SIG-M5 treated with dmso at 0.1 percent for 504 hours (cell line): ENCODE measurements around the gene BAD.

Experiments
- DNase-seq: peaks from one replicate; lab custom pipeline; 2025; ENCODE audit not compliant: unreplicated experiment; lab: John Stamatoyannopoulos, UW

The BAD gene

DNA sequence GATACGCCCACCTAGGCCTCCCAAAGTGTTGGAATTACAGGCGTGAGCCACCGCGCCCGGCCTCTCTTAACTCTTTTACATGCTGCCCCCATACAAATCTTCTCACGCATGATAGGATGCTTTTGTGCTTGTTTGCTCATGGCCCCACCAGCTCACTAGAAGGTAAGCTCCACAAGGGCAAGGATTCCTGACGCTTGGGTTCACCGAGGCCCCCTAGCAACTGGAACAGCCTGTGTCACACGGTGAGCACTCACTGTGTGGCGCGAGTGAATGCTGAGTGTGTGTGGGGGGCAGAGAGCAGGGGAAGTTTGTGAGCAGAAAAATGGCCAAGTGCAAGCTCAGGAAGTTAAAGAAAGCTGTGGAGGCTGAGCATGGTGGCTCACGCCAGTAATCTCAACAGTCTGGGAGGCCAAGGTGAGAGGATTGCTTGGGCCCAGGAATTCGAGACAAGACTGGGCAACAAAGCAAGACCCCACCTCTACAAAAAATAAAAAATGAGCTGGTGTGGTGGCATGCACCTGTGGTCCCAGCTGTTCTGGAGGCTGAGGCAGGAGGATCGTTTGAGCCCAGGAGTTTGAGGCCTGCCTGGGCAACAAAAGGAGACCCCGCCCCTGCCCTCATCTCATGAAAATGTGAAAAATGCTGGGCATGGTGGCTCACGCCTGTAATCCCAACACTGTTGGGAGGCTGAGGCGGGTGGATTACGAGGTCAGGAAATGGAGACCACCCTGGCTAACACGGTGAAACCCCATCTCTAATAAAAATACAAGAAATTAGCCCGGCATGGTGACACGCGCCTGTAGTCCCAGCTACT, 2.3 kb downstream of the BAD start:
- DNase-seq = no peak

DNA sequence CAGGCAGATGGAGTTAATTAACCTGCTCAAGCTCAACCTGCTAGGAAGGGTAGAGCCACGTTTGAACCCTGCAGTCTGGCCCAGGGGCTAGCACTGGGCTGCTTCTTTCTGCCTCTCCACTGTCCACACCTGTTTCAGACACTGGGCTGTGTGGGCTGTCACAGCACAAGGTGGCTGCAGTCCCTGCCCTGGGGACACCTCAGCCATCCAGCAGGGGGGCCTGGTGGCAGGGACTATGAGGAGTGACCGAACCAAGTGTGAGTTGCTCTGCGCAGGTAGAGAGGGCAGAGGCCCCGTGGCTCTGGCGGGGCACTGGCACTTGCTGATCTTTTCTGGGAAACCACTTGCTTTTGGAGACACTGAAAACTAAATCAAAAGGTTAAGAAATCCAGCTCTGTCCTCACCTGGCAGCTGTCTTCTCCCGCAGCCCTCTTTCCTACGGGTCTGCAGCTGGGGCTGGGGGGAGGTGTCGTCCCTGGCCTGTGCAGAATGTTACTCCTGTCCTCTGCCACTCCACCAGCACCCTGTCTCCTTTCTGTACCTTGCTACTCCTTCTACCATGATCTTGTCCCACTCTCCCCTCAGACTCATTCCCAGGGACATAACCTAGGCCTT, 5.8 kb downstream of the BAD start:
- DNase-seq = no peak

DNA sequence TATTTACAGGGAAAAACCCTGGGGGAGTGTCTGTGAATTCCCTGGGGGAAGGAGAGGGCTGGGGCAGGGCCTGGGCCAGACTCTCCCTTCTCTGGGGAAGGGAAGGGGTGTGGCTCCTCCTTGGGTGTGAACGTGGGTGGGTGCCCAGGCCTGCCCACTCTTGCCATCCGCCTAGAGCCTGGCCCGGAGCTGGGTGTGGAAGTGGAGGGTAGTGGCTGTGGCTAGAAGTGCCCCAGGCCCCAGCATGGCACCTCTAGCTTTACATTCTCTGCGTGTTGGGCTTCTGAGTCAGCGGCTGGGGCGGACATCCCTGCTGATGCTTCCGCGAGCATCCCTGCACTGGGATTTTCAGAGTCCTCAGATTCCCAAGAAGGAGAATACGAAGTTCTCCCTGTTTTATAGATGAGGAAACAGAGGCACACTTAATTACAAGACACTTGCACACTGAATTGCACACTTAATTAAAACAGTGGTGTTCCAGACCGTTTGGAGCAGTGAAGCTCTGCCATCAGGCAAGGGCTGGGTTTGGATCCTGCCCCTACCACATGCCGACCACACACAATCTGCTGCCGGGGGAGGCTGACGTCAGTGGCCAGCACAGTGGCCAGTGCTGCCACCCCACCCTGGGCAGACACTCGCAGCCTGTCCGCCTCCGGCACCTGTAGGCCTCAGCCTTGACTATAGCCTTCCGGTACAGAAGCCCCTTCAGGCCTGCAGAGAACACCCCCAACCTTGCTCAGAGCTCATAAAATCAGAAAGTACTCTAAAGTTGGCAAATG, 7.6 kb downstream of the BAD start:
- no peak for DNase-seq

DNA sequence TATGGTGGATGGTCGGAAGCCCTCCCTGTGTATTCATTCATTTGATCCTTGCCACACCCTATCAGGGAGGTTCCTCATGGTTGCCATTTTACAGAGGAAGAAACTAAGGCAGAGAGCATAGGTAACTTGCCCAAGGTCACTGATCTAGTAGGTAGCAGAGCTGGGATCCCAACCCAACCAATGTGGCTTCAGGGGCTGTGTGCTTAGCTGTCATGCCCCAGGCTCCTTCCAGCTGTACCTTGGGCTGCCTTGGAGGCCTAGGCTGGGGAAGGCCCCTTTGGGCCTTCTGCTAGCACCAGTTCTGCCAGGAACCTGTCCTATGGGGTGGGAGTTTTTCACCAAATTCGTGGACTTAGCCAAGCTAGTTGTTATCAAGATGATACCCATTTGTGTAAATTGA, 8.6 kb downstream of the BAD start:
- no peak for DNase-seq

DNA sequence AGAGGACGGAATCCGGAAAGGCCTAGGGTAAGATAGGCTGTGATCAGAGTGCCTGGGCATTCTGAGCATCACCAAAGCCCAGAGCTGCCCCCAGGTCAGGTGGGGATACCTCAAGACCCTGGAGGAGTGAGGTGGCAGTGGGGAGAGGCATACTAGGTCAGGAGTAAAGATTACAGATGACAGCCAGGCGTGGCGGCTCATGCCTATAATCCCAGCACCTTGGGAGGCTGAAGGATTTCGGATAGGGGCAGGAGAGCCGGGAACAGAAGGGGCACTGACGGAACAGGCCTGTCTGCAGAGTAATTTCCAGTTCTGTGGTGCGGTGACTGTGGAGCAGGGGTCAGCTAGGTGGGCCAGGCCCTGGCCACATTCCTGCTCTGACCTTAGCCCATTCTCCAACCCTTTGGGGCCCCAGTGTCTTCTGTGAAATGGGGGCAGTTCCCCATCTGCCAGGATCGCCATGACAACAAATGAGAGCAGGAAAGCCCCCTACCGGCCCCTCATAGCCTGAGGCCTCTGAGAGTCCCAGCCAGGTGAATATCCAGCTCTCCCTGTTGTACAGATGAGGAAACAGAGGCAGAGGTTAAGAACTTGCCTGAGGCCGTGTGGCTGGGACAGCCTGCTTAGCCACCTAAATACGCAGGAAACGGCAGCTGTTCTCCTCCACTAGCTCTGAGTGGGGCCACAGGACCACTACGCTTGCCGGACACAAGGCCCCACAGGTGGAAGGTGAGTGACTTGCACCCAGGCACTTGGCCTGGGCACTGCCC, 9.2 kb downstream of the BAD start:
- no peak for DNase-seq

DNA sequence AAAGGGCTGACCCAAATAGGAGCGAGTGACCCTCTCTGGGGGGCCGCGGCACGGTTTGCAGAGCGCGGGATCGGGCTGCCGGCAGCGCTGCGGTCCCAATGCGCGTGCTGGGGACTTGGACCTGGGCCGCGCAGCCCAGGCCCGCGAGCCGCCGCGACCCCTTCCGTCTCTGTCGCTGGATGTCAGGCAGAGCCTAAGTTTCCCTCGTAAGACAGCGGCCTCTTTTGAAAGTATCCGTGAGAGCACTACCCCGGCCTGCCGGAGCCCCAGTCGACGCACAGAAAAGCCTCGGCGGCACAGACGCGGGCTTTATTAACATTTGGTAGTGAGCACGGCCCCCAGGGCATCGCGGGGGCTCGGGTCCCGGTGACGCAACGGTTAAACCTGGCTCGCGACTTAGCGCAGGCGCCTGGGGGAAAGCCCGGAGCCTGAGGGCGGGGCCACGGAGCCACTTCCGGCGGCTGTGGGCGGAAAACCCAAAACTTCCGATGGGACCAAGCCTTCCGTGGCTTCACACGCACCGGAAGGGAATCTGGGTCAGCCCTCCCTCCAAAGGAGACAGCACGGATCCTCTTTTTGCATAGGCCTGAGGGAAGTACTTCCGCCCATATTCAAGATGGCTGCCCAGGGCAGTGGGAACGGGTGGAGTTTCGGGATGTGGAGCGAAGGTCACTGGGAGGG, 14.8 kb downstream of the BAD start:
- DNase-seq = peak; percentile 99

DNA sequence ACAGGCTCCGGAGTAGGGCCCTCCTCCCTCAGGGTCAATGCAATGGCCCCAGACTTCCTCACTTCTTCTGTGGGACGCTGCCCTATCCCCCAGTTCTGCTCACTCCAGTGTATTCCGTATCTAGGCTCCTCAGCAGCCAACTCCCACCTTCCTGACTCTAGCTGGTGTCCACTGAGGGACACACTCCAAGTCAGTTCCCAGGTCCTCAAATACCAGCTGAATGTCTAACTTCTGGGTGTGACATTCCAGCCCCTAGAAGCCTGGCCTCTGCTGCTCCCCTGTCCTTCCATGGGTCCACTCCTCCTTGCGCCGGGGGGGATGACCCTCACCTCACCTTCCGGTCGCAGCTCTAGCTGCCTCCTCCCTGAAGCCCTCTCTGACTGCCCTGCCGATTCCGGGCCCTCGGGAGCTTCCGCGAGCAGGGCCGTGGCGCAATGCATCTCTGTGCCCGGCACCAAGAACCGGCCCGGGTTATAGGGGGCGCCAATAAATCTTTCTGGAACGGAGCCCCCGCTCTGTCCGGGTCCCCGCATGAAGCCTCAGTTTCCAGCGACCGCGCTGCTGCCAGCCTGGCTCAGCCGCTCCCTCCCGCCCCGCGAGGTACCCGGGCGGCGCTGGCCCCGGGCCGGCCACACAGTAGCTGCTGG, 15.4 kb downstream of the BAD start:
- peak; percentile 62 for DNase-seq

DNA sequence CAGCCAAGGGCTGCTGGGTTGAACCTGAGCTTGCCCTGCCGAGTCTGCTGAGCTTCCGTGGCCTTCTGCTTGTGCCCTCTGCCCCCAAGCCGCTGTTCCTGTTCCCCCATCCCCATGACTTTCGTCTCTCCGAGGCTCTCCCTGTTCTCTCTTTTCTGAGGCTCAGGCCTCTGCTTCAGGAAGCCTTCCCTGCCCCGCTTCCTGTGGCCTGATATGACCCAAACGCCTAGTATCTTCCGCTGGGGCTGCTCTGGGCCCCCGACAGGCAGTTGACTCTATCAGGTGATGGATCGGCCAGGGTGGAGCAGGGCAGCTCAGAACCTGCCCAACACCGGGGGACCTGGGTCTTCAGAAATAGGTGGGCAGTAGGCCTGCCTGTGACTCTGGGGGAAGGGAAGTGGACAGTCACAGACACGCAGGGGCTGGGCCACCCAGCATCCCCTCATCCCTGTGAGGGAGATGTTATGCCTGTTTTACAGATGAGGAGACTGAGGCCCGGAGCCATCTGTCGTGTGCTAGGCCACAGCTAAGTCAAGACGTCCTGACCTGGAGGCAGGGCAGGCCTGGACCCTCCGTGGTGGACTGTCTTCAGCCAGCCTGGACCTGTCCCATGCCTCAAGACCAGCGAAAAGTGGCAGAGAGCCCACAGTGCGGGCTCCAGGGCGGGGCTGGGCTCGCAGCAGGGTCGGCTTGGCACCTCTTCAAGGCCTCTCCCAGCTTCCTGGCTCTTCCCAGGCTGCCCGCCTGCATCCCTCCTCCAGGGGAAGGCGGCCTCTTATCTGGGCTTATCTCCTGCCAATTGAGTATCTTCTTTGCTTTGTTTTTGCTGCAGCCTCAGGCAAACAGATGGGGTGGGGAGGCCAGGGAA, 16.2 kb downstream of the BAD start:
- peak; percentile 9 for DNase-seq

DNA sequence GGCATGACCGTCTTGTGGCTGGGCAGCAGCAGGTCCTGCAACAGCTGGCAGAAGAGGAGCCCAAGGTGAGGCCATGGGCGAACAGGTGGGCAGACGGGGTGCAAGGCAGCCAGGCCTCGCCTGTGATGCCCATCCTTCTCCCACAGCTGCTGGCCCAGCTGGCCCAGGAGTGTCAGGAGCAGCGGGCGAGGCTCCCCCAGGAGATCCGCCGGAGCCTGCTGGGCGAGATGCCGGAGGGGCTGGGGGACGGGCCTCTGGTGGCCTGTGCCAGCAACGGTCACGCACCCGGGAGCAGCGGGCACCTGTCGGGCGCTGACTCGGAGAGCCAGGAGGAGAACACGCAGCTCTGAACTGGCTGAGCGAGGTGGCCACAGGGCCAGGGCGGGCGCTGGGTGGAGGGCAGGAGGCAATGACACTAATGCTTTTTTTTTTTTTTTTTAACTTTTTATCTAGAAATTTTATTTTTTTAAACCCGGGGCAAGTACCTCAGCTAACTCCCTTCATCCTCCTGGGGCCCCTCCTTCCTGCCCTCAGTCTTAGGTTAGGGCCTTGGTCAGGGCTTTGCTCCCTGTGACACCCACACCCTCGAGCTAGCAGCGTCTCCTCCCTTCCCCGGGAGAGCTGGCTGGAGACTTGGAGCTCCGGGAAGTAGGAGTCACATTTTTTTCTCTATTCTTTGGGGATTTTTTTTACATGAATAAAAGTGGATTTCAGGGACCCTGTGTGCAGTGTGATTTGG, 17.1 kb downstream of the BAD start:
- no peak for DNase-seq

DNA sequence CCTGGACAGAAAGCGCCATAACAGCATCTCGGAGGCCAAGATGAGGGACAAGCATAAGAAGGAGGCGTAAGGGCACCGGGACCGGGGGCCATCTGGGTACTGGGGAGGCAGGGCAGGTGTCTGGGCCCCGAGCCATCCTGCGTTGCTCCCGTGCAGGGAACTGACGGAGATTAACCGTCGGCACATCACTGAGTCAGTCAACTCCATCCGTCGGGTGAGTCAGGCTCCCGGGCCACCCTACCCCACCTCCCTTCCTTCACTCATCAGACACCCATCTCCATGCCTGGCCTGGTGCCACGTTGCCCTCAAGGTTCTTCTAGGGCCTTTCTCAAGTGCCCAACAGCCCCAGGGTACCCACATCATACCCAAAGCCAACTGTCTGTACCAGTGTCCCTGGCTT, 18.1 kb downstream of the BAD start:
- no peak for DNase-seq

DNA sequence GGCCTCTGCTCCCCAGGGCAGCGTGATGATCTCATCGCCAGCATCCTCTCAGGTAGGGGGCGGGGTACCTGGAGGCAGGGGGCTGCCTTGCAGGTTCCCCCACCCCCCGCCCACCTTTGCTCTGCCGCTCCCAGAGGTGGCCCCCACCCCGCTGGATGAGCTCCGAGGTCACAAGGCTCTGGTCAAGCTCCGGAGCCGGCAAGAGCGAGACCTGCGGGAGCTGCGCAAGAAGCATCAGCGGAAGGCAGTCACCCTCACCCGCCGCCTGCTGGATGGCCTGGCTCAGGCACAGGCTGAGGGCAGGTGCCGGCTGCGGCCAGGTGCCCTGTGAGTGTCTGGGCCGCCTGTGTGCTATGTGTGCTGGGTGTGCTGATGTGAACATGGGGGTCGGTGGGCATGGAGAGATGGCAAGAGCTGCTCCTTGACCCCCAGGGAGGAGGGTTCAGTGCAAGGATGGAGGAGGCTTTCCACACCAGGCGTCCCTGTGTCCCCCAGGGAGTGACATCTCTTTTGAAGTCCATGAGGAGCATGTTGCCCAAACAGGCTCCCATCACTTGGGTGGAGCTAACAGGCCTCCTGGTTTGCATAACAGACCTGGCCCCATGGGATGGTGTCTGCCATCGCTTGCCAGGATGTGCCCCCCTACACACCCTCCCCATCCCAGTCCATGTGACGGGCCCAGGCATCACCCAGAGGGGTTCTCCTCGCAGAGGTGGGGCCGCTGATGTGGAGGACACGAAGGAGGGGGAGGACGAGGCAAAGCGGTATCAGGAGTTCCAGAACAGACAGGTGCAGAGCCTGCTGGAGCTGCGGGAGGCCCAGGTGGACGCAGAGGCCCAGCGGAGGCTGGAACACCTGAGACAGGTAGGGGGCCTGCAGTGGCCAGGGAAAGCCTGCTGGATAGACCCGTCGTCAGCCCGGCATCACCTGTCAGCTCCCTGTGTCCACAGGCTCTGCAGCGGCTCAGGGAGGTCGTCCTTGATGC, 19.0 kb downstream of the BAD start:
- no peak for DNase-seq

DNA sequence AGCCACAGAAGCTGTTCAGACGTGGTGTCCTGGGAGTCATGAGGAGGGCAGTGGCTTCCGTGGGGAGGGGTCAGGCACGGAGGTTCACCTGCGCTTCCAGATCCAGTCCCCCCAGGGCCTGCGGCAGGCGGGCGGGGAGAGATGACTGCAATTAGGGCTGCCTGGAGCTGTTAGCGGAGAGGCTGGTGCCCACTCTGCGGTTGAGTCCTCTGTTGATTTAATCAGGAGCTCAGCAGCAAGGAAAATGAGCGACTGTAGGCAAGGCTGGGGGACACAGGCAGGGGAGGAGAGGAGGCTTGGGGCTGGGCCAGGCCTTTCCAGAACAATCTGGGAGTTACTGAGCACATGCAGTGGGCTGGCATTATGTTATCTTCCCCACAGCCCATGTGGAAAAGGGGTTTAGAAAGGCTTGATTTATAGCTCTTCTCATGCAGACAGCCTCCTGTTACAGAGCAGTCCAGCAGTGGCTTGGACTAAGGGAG, 20.1 kb downstream of the BAD start:
- no peak for DNase-seq

DNA sequence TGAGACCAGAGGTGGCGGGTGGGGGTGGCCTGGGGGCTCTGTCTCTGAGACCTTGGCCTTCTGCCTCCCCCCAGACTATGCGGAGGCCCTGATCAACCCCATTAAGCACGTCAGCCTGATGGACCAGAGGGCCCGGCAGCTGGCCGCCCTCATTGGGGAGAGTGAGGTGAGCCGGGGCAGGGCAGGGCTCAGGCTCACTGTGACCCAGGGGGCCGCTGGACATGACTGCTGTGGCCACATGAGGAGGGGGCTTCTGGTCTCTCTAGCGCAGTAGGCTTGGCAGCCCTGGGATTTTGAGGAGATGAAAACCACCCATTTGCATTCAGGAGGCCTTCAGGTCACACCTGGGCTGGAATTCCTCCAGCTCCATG, 20.5 kb downstream of the BAD start:
- no peak for DNase-seq

DNA sequence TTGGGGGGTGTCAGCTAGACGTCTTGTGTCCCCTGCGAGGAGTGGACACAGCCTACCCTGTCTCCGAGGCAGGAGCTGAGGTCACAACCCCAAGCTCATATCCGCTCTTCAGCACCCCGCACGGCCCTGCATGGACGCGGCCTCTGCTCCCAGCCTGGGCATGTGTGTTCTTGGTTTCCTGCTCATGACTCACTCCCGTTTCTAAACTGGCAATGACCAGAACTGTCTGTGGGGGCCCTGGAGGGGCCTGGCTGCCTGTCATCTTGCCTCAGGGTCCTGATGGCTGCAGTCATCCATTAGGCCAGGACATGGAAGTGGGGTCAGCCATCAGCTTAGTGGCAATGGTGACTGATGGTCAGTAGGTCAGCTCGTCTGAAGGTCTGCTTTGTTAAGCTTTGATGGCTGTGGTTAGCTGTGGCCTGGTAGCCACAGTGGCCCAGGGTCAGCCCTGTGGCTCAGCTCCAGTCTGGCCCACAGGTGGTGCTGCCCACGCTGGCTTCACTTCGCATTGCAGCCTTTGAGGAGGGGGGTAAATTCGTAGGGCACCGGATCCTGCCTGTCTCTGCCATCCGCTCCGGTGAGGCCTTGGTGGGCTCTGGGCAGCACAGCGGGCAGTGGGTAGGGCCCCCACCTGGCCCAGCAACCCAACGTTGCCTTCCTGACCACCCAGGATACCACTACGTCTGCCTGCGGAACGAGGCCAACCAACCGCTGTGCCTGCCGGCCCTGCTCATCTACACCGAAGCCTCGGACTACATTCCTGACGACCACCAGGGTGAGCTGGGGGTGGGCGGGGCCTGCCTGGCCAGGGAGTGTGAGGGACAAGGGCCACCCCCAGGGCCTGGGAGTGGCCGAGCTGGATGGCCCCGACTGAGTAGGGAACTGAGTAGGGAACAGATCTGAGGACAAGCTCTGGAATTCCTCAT, 21.2 kb downstream of the BAD start:
- DNase-seq = no peak

DNA sequence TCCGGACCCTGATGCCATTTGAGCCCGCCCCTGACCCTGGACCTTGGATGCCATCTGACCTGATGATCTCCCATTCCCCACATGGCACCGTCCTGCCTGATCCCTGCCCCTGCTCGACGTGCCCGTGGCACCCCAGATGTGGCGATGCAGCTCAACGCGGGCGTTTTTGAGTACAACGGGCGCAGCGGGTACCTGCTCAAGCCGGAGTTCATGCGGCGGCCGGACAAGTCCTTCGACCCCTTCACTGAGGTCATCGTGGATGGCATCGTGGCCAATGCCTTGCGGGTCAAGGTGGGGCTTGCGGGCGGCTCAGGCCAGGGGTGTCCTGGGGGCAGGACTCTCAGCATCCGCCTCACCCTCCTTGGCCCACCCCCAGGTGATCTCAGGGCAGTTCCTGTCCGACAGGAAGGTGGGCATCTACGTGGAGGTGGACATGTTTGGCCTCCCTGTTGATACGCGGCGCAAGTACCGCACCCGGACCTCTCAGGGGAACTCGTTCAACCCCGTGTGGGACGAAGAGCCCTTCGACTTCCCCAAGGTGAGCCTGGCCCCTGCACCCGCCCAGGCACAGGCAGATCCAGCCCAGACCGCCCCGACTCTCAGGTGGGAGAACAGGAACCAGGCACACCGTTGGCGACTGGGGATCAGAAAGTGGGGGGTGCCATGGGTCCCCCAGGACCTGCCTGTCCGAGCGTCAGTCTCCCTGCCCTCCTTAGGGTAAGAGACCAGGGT, 22.0 kb downstream of the BAD start:
- no peak for DNase-seq
